ENCODE results near the gene SLC25A45.

DNA sequence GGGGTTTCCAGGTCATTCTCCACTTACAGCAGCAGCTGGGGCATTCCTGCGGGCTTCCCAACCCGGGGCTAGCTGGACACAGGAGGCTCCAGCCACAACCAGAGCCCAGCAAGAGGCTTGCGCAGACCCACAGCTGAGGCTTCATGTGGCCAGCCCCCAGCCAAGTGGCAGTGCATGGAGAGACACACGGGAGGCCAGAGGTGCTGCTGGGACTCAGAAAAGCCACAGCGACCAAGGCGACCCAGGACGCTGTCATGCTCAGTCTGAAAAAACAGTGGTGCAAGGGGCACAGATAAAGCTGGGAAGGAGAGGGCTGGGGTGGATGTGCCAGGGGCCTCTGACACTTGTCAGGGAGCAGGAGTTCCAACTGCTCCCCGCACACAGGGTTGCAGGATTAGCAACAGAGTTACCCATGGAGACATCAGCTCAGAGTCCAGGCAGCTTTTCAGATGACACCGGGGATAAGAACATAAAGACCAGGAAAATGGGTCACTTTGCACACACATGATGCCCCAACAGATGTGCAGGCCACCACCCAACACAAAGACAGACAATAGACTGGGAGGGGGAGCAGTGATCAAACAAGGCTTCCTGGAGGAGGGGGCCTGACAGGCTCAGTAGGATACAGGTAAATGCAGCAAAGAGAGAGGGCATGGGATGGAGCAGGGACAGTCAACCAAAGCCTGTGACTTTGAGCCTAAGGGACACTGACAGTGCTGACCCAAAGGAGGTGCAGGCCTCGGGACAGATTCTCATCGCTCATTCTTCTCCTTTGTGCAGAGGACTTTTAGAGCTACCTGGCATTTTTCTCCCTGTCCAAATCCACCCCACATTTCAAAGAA is 33.3 kb upstream of the SLC25A45 start:
- no peak for TF ChIP-seq EZH2 (IDR thresholded peaks at IDR 0.05; ENCODE audit: borderline replicate concordance, insufficient read depth, low read depth, low read length, poor library complexity, severe bottlenecking)
- no peak for TF ChIP-seq CTCF (IDR thresholded peaks at IDR 0.05)

Data from B cell (primary cell).